HCT116 (cell line): Measurements from ENCODE around the gene AGAP2.

Experiments used
- EZH2 ChIP-seq: fragments of 200-600 bp; sonication (generic); IDR thresholded peaks from 2 replicates; pipeline ENCODE4 v1.6.1; 2017; ENCODE audit warnings: antibody characterized with exemption, mixed run types
- EZH2phosphoT487 ChIP-seq: fragments of 200-600 bp; IDR thresholded peaks from 2 replicates; pipeline ENCODE4 v1.6.1; 2018; ENCODE audit warnings: antibody characterized with exemption, borderline replicate concordance
- FOSL1 ChIP-seq: IDR thresholded peaks from 2 replicates; pipeline ENCODE4 v1.6.1; 2012; ENCODE audit warnings: low read depth
- POLR2A ChIP-seq: IDR thresholded peaks from 2 replicates; pipeline ENCODE4 v1.7.0; 2011; ENCODE audit warnings: borderline replicate concordance; ENCODE audit not compliant: insufficient read depth, insufficient read length; ENCODE audit errors: extremely low read depth
- POLR2AphosphoS5 ChIP-seq: IDR thresholded peaks from 2 replicates; pipeline ENCODE4 v1.6.1; 2011; ENCODE audit warnings: mild to moderate bottlenecking, low read depth, low read length, moderate library complexity
- REST ChIP-seq: IDR thresholded peaks from 2 replicates; pipeline ENCODE4 v1.6.1; 2012; ENCODE audit warnings: low read depth
- SIN3A ChIP-seq: IDR thresholded peaks from 2 replicates; pipeline ENCODE4 v1.6.1; 2012; ENCODE audit warnings: low read depth
- SRF ChIP-seq: IDR thresholded peaks from 2 replicates; pipeline ENCODE4 v1.6.1; 2012; ENCODE audit warnings: low read depth
- TCF7L2 ChIP-seq: IDR thresholded peaks from 2 replicates; pipeline ENCODE4 v1.7.0; 2011; ENCODE audit warnings: borderline replicate concordance, inconsistent platforms; ENCODE audit not compliant: insufficient read depth, insufficient read length; ENCODE audit errors: extremely low read depth
- YY1 ChIP-seq: IDR thresholded peaks from 2 replicates; pipeline ENCODE4 v1.6.1; 2011; ENCODE audit warnings: low read length, low read depth, moderate library complexity, mild to moderate bottlenecking; ENCODE audit not compliant: insufficient replicate concordance; ENCODE audit errors: extremely low read depth
- ZNF274 ChIP-seq: fragments of 200-500 bp; sonication (Bioruptor generic); IDR thresholded peaks from 2 replicates; pipeline ENCODE4 v1.6.1; 2014; ENCODE audit warnings: mild to moderate bottlenecking, low read depth, low read length, inconsistent platforms
- TF ChIP-seq, protein P1 (sequence below), 3 experiments: fragments of 200-600 bp in 1 of 3; sonication (generic) in 1 of 3; IDR thresholded peaks in 2 of 3; conservative IDR thresholded peaks in 1 of 3; 2 replicates each; pipeline ENCODE4 v1.5.1; 2012 to 2017; ENCODE audit warnings: low read depth in 2 of 3, low read length in 2 of 3, antibody characterized with exemption in 1 of 3, borderline replicate concordance in 1 of 3, control low read depth in 1 of 3, mild to moderate bottlenecking in 1 of 3, mixed read lengths in 1 of 3, mixed run types in 1 of 3, moderate library complexity in 1 of 3; ENCODE audit not compliant: insufficient read depth in 1 of 3
- TF ChIP-seq, protein P2 (sequence below): IDR thresholded peaks from 2 replicates; pipeline ENCODE4 v1.6.1; 2011; ENCODE audit warnings: mild to moderate bottlenecking, low read length, moderate library complexity; ENCODE audit not compliant: insufficient replicate concordance; ENCODE audit errors: extremely low read depth
- TF ChIP-seq, protein P3 (sequence below): IDR thresholded peaks from 2 replicates; pipeline ENCODE4 v1.6.1; 2012

DNA sequence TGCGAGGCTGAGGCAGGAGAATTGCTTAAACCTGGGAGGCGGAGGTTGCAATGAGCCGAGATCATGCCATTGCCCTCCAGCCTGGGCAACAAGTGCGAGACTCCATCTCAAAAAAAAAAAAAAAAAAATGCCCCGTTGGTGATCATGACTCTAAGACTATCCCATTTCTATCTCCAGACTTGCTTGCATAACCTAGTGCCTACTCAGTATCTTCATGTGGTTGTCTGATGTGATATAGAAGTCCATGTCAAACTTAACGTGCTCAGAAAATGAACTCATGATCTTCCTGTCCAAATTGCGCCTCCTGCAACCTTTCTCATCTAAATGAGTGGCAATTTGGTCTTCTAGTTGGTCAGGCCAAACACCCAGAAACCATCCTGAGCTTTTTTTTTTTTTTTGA, 39.4 kb upstream of the AGAP2 start:
- TF ChIP-seq EZH2 (no peak), POLR2AphosphoS5 (no peak), POLR2A (no peak), SRF (no peak), FOSL1 (no peak), REST (no peak), SIN3A (no peak), ZNF274 (no peak), TCF7L2 (no peak), YY1 (no peak), EZH2phosphoT487 (no peak)
- TF ChIP-seq, protein P1, sequence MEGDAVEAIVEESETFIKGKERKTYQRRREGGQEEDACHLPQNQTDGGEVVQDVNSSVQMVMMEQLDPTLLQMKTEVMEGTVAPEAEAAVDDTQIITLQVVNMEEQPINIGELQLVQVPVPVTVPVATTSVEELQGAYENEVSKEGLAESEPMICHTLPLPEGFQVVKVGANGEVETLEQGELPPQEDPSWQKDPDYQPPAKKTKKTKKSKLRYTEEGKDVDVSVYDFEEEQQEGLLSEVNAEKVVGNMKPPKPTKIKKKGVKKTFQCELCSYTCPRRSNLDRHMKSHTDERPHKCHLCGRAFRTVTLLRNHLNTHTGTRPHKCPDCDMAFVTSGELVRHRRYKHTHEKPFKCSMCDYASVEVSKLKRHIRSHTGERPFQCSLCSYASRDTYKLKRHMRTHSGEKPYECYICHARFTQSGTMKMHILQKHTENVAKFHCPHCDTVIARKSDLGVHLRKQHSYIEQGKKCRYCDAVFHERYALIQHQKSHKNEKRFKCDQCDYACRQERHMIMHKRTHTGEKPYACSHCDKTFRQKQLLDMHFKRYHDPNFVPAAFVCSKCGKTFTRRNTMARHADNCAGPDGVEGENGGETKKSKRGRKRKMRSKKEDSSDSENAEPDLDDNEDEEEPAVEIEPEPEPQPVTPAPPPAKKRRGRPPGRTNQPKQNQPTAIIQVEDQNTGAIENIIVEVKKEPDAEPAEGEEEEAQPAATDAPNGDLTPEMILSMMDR (IDR thresholded peaks at IDR 0.05 in 2 of 3, conservative IDR thresholded peaks at IDR 0.05 in 1 of 3; ENCODE audit: borderline replicate concordance in 1 of 3, insufficient read depth in 1 of 3, low read depth in 2 of 3, low read length in 2 of 3): no peak
- TF ChIP-seq, protein P2, sequence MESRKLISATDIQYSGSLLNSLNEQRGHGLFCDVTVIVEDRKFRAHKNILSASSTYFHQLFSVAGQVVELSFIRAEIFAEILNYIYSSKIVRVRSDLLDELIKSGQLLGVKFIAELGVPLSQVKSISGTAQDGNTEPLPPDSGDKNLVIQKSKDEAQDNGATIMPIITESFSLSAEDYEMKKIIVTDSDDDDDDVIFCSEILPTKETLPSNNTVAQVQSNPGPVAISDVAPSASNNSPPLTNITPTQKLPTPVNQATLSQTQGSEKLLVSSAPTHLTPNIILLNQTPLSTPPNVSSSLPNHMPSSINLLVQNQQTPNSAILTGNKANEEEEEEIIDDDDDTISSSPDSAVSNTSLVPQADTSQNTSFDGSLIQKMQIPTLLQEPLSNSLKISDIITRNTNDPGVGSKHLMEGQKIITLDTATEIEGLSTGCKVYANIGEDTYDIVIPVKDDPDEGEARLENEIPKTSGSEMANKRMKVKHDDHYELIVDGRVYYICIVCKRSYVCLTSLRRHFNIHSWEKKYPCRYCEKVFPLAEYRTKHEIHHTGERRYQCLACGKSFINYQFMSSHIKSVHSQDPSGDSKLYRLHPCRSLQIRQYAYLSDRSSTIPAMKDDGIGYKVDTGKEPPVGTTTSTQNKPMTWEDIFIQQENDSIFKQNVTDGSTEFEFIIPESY: no peak
- TF ChIP-seq, protein P3, sequence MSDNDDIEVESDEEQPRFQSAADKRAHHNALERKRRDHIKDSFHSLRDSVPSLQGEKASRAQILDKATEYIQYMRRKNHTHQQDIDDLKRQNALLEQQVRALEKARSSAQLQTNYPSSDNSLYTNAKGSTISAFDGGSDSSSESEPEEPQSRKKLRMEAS: no peak
